Measurements from ENCODE around the gene FAT1.

FAT1 gene

DNA sequence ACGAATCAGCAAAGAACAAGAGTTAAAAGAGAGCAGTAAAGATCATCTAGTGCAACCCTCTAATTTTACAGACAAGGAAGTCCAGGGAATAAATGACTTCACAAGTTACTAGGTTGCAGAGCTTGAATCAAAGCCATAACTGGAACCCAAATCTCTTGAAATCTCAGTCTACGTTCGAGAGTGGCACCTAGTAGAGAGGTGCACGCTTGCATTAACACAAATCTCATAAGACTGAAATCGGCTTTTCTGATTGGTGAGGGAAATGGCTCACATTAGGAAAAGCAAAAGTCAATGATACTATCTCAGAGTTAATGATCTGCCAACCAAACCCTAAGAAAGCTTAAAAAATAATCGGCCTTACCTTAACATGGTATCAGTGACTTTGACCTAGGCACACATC is 43.0 kb downstream of the FAT1 start:
- H3K4me3 ChIP-seq (ENCODE audit: low read depth, low read length) = no peak overlapping the region
- TF ChIP-seq, protein P1, sequence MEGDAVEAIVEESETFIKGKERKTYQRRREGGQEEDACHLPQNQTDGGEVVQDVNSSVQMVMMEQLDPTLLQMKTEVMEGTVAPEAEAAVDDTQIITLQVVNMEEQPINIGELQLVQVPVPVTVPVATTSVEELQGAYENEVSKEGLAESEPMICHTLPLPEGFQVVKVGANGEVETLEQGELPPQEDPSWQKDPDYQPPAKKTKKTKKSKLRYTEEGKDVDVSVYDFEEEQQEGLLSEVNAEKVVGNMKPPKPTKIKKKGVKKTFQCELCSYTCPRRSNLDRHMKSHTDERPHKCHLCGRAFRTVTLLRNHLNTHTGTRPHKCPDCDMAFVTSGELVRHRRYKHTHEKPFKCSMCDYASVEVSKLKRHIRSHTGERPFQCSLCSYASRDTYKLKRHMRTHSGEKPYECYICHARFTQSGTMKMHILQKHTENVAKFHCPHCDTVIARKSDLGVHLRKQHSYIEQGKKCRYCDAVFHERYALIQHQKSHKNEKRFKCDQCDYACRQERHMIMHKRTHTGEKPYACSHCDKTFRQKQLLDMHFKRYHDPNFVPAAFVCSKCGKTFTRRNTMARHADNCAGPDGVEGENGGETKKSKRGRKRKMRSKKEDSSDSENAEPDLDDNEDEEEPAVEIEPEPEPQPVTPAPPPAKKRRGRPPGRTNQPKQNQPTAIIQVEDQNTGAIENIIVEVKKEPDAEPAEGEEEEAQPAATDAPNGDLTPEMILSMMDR (IDR thresholded peaks at IDR 0.05; ENCODE audit: low read depth, low read length) = no peak

DNA sequence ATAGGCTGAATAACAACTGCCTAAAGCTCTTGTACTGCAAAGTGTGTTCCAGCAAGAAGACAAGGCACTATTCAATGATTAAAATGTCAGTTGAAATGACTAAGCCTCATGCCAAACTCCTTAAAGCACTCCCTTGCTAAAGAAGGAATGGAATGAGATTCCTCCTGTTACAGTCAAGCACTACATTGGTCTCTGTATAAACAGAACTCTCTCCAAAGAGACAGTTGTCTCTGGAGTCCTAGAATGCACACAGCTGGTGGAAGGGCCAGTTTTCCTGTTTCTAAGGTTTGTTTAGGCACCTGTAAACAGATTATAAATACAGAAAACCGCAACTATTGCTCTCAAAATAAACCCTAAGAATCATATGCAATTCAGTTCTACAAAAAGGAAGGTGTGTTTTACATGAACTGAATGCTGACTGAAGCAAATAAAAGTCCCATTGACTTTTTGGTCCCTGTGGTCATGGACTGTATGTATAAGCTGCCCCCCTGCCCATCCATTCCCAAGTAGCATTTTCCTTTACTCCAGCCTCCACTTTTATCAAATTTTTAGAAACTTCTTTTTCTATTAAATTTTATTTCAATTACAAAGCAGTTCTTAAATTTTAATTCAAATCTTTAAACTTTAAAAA is 47.0 kb downstream of the FAT1 start:
- TF ChIP-seq, protein P1 (IDR thresholded peaks at IDR 0.05; ENCODE audit: low read depth, low read length) = no peak
- H3K4me3 ChIP-seq (ENCODE audit: low read depth, low read length) = no peak overlapping the region; the same call in 1 of the 2 replicates

DNA sequence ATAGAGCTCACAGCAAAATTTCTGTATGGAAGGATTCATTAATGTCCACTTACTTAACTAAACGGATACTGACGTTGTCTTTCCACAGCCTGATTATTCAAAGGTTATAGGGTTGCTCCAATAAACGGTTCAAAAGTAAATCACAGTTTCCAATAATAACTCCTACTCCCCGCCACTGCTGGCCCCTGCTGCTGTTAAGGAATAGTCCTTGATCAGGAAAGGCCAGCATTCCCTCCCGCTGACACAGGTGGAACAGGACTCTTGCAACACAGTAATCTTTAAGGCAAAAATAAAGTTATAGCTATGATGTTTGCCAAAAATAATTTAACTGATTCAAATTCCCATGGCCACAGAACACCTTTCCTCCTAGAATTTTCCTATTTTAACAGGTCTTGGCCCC is 53.9 kb downstream of the FAT1 start:
- TF ChIP-seq, protein P1 (IDR thresholded peaks at IDR 0.05; ENCODE audit: low read depth, low read length) = no peak
- peak overlapping the region; percentile 9; the same call in 1 of the 2 replicates for H3K4me3 ChIP-seq (ENCODE audit: low read depth, low read length)

DNA sequence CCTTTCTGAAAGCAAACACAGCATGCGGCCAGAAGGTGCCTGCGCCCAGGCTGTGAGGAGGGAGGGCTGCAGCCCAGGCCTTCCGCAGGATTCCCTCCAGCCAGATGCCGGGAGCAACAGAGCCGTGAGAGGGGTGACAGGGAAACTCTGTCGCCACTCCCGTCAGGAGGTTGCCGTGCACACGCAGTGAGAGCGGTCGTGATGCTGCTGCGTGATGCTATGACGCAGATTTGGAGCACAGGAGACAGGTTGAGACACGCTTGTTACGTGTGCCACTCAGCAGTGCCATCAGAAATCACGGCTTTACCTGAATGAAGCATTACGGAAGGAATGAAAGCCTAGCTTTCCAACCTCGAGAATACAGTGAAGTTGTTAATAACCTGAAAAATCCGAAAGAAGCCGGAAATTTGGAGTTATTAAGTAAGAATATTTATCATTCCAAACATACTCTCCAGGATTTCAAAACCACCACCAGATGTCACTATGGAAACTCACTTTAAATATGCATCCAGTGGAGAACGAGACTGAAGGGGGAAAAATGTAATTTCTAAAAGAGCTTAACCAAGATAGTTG is 54.4 kb downstream of the FAT1 start:
- no peak overlapping the region for H3K4me3 ChIP-seq (ENCODE audit: low read depth, low read length)
- TF ChIP-seq, protein P1 (IDR thresholded peaks at IDR 0.05; ENCODE audit: low read depth, low read length) = no peak

DNA sequence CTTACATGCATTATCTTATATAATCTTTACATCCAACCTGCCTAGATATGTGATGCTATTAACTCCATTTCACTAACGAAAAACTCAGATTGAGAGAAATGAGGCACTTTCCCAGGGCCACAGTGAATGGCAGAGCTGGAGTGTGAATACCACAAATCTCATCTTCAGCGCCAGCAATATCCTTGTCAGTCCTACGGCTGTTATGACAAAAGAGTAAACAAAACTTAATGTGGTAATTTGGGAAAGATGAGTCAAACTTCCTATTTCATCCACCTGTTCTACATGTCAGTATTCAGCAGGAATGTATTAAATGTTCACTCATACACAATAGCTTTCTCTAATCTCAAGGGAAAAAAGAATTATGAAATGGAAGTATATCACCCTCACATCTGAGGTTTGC is 56.9 kb downstream of the FAT1 start:
- TF ChIP-seq, protein P1 (IDR thresholded peaks at IDR 0.05; ENCODE audit: low read depth, low read length) = no peak
- no peak overlapping the region for H3K4me3 ChIP-seq (ENCODE audit: low read depth, low read length)

DNA sequence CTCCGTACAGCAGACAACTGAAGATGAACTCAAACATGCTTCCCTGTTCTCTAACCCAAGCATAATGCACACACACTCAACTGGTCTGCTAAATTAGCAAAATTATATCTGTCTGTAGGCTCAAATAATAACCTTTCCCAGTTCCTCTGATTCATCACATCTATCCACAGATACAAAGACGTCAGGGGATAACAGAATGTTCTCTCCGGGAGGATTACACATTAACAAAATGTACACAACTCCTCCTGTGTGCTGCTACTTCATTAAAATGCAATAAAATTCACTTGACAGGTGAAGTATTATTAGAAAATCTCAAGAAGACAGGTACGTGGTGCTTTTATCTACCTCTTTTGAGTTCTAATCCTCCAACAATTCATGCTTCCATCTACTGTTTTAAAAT is 57.4 kb downstream of the FAT1 start:
- no peak overlapping the region for H3K4me3 ChIP-seq (ENCODE audit: low read depth, low read length)
- TF ChIP-seq, protein P1 (IDR thresholded peaks at IDR 0.05; ENCODE audit: low read depth, low read length) = no peak

DNA sequence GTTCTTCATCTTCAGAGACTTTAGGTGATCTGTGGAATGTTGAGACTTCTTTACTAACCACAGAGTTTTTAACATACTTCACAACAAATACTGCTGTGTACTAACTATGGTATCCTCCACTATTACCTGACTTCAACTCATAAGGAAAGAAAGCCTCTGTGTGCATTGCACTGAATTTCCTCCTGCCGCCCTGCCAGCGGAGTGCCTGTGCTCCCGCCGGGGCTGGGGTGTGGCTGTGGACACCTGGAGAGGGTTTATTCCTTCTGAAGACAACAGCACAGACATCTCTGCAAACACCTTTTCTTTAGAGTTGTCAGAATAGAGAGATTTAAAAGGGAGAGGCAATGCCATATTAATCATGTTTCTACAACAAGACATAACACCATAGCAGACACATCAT is 63.3 kb downstream of the FAT1 start:
- no peak overlapping the region for H3K4me3 ChIP-seq (ENCODE audit: low read depth, low read length)
- TF ChIP-seq, protein P1 (IDR thresholded peaks at IDR 0.05; ENCODE audit: low read depth, low read length) = no peak

Measured in WI38 (cell line).